SK-N-SH (cell line): ENCODE results near the gene RASAL2.

ENCODE experiments used
- CTCF ChIP-seq: fragments of 200-600 bp; sonication (generic); IDR thresholded peaks from 2 replicates; pipeline ENCODE4 v1.6.1; 2017; ENCODE audit warnings: antibody characterized with exemption, mild to moderate bottlenecking, moderate library complexity
- FOXM1 ChIP-seq: IDR thresholded peaks from 2 replicates; pipeline ENCODE4 v1.4.0; 2012; ENCODE audit warnings: low read depth, mild to moderate bottlenecking
- GATA2 ChIP-seq: sonication (generic); formaldehyde crosslinking; IDR thresholded peaks from 2 replicates; pipeline ENCODE4 v1.5.0; 2020; ENCODE audit warnings: mild to moderate bottlenecking, missing genetic modification reagents
- MAX ChIP-seq: IDR thresholded peaks from 2 replicates; pipeline ENCODE4 v1.4.0; 2012; ENCODE audit warnings: low read depth
- MEF2A ChIP-seq: IDR thresholded peaks from 2 replicates; pipeline ENCODE4 v1.4.0; 2012; ENCODE audit warnings: low read depth, borderline replicate concordance
- PBX3 ChIP-seq: IDR thresholded peaks from 2 replicates; pipeline ENCODE4; 2012
- POLR2AphosphoS5 ChIP-seq: IDR thresholded peaks from 2 replicates; pipeline ENCODE4 v1.6.1; 2012; ENCODE audit warnings: low read depth, low read length
- RAD21 ChIP-seq: IDR thresholded peaks from 2 replicates; pipeline ENCODE4 v1.6.1; 2012; ENCODE audit warnings: mild to moderate bottlenecking, low read length
- REST ChIP-seq: IDR thresholded peaks from 2 replicates; pipeline ENCODE4 v1.6.1; 2012; ENCODE audit warnings: mild to moderate bottlenecking, low read depth, low read length, moderate library complexity
- SMC3 ChIP-seq: IDR thresholded peaks from 2 replicates; pipeline ENCODE4 v1.6.1; 2012; ENCODE audit warnings: low read depth, low read length, improper control_type of control experiment
- TAF1 ChIP-seq: IDR thresholded peaks from 2 replicates; pipeline ENCODE4 v1.6.1; 2012; ENCODE audit warnings: low read depth, mild to moderate bottlenecking, low read length, moderate library complexity, borderline replicate concordance
- USF2 ChIP-seq: fragments of 150-350 bp; IDR thresholded peaks from 2 replicates; pipeline ENCODE4 v1.6.1; 2017; ENCODE audit warnings: antibody characterized with exemption, low read length, low read depth, borderline replicate concordance
- ZBTB33 ChIP-seq: IDR thresholded peaks from 2 replicates; pipeline ENCODE4 v1.4.0; 2012; ENCODE audit warnings: low read depth, borderline replicate concordance

GRCh38 chr1:178396789-178397188 lies 302.9 kb downstream of the RASAL2 start:
- TF ChIP-seq CTCF = peak; percentile 24; the same call in 1 of the 2 replicates
- TF ChIP-seq ZBTB33 = no peak
- no peak for TF ChIP-seq MAX
- TF ChIP-seq PBX3 = no peak
- no peak for TF ChIP-seq POLR2AphosphoS5
- no peak for TF ChIP-seq REST
- TF ChIP-seq TAF1 = no peak
- no peak for TF ChIP-seq RAD21
- TF ChIP-seq GATA2 (CRISPR knock-in tag) = no peak
- no peak for TF ChIP-seq SMC3
- no peak for TF ChIP-seq FOXM1
- TF ChIP-seq USF2 = no peak
- TF ChIP-seq MEF2A = no peak
